ENCODE data around the gene ASS1. TPM values are rescaled to one million over a fixed set of nuclear protein-coding genes. Genes with fewer than 3 reads are reported as not detected.
"Not testable (repeated sequence)": the region's sequence is repeated elsewhere in the genome, so short reads cannot be mapped to it uniquely, and the experiment has no call there.

Gene ASS1
- total and polyA plus RNA-seq, 7 donors = 31.0 to 74.4 (median 67.0) TPM

DNA sequence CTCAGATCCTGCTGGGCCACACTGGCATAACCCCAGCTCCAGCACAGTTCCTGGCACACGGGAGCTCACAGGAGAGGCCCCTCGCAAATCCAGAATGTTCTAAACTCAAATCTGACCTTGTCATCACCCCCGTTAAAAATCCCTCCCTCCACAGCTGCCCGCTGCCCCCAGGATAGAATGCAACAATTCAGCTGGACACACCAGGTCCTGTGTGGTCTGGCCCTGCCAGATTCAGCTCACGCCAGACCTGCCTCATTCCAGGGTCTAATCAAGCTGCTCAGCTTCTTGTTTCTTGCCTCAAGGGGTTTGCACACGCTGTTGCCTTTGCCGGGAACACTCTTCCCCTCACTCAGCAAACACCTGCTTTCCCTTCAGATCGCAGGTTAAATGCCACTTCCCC is 45.0 kb upstream of the ASS1 start:
- H3K27me3 ChIP-seq (ENCODE audit: insufficient read depth in 3 of 3, low read length in 2 of 3) = peaks cover 0 to 4% (median 1%) of the 10 kb centered on the region in 3 donors
- no peaks in the 10 kb centered on the region for H3K36me3 ChIP-seq (ENCODE audit: insufficient read depth in 1 of 2, low read depth in 1 of 2)
- no peak for TF ChIP-seq CTCF (IDR thresholded peaks at IDR 0.05)
- 48 to 56% (median 50%) methylated on average over 8 of the region's 8 CpGs for WGBS, 3 donors
- H3K9me3 ChIP-seq = no peaks in the 10 kb centered on the region
- no peak for ATAC-seq
- H3K27ac ChIP-seq = no peak overlapping the region
- intact Hi-C loops (cut with DNase I) = no loop called here
- H3K4me3 ChIP-seq = no peak overlapping the region
- H3K4me1 ChIP-seq = no peaks in the 10 kb centered on the region
- DNase-seq = no peak

DNA sequence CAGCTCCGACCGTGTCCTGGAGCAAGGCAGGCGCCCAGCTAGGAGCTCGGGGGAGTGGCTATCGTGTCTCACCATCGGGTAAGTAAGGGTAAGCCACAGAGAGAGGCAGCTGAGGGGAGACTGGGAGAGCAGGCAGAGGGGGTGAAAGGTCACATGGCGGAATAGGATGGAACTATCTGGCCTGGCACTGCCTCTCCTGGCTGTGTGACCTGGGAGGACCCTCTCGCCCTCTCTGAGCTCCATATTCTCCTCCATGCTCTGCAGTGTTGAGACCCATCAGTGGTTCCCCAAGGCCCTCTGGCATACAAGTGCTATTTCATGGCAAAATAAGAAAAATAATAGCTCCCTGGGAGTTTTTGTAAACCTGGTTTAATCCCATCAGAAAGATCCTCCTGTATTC is 43.9 kb upstream of the ASS1 start:
- Histone ChIP-seq H3K36me3 (ENCODE audit: insufficient read depth in 1 of 2, low read depth in 1 of 2) (no peaks in the 10 kb centered on the region), H3K4me1 (no peaks in the 10 kb centered on the region)
- no peak for DNase-seq

DNA sequence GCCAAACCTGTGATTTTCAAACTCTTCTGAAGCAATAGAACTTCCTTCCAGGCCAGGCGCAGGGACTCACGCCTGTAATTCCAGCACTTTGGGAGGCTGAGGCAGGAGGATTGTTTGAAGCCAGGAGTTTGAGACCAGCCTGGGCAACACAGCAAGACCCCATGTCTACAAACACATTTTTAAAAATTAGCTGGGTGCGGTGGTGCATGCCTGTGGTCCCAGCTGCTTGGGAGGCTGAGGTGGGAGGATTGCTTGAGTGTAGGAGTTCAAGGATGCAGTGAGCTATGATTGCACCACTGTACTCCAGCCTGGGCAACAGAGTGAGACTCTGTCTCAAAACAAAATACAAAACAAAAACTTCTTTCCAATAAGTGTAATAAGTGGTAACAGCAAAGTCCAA is 43.0 kb upstream of the ASS1 start:
- DNase-seq; H3K27me3 ChIP-seq (ENCODE audit: insufficient read depth in 3 of 3, low read length in 2 of 3); intact Hi-C loops (cut with DNase I); ATAC-seq; H3K9me3 ChIP-seq; H3K36me3 ChIP-seq (ENCODE audit: insufficient read depth in 1 of 2, low read depth in 1 of 2); H3K4me1 ChIP-seq; H3K4me3 ChIP-seq; H3K27ac ChIP-seq: not testable (repeated sequence)
- 91 to 97% (median 95%) methylated on average over 3 of the region's 3 CpGs for WGBS, 3 donors

More for the DNA sequence above, 43.9 kb upstream of the ASS1 start:
- no peak for ATAC-seq
- WGBS, 3 donors = 90 to 92% (median 90%) methylated on average over 8 of the region's 8 CpGs
- TF ChIP-seq CTCF (IDR thresholded peaks at IDR 0.05) = no peak
- H3K27me3 ChIP-seq (ENCODE audit: insufficient read depth in 3 of 3, low read length in 2 of 3) = peaks cover 0 to 4% (median 1%) of the 10 kb centered on the region in 3 donors
- H3K27ac ChIP-seq = no peak overlapping the region
- no peak overlapping the region for H3K4me3 ChIP-seq
- H3K9me3 ChIP-seq = no peaks in the 10 kb centered on the region
- intact Hi-C loops (cut with DNase I) = no loop called here

- intact Hi-C loops (cut with DNase I) = no loop called here
- TF ChIP-seq CTCF (IDR thresholded peaks at IDR 0.05) = no peak
- ATAC-seq (no peak), DNase-seq (no peak)
- Histone ChIP-seq H3K27ac (no peak overlapping the region), H3K36me3 (ENCODE audit: insufficient read depth in 1 of 2, low read depth in 1 of 2) (no peaks in the 10 kb centered on the region), H3K4me3 (no peak overlapping the region), H3K4me1 (no peaks in the 10 kb centered on the region), H3K27me3 (ENCODE audit: insufficient read depth in 3 of 3, low read length in 2 of 3) (peaks cover 0 to 4% (median 1%) of the 10 kb centered on the region in 3 donors), H3K9me3 (no peaks in the 10 kb centered on the region)
- WGBS, 3 donors = 86 to 97% (median 86%) methylated on average over 3 of the region's 3 CpGs
Observed at GRCh38 chr9:130402243-130402642, 42.5 kb upstream of the ASS1 start.

- no peak overlapping the region for H3K4me3 ChIP-seq
- no peak overlapping the region for H3K27ac ChIP-seq
- no peaks in the 10 kb centered on the region for H3K36me3 ChIP-seq (ENCODE audit: insufficient read depth in 1 of 2, low read depth in 1 of 2)
- TF ChIP-seq CTCF (IDR thresholded peaks at IDR 0.05) = no peak
- ATAC-seq = no peak
- DNase-seq = no peak
- H3K9me3 ChIP-seq = no peaks in the 10 kb centered on the region
- H3K27me3 ChIP-seq (ENCODE audit: insufficient read depth in 3 of 3, low read length in 2 of 3) = peaks cover 0 to 4% (median 1%) of the 10 kb centered on the region in 3 donors
- intact Hi-C loops (cut with DNase I) = no loop called here
- whole genome bisulfite sequencing, 3 donors = 82 to 85% (median 82%) methylated on average over 26 to 28 of the region's 28 CpGs
- H3K4me1 ChIP-seq = no peaks in the 10 kb centered on the region
Observed at GRCh38 chr9:130402645-130403440, 41.9 kb upstream of the ASS1 start.
